GM12872 (cell line): ENCODE data around the gene NPL.

Experiments used
- CTCF ChIP-seq: IDR thresholded peaks from 3 replicates; pipeline ENCODE4 v1.5.1; 2011; ENCODE audit warnings: low read depth, mild to moderate bottlenecking, low read length, moderate library complexity; ENCODE audit not compliant: insufficient read depth

The NPL gene

GRCh38 chr1:182789138-182790076, at the start of gene NPL:
Gene NPL, plus strand, starts transcription at chr1:182789773. Its CDS starts 4,599 bp downstream, at chr1:182794372.
- no peak for TF ChIP-seq CTCF

GRCh38 chr1:182740120-182740519, 49.5 kb upstream of the NPL start:
- TF ChIP-seq CTCF, result no peak

GRCh38 chr1:182742780-182743179, 46.8 kb upstream of the NPL start:
- TF ChIP-seq CTCF, result no peak

- no peak for TF ChIP-seq CTCF
These were observed 37.2 kb upstream of the NPL start for GRCh38 chr1:182752077-182752988.

GRCh38 chr1:182754087-182754486, 35.5 kb upstream of the NPL start:
- TF ChIP-seq CTCF, result no peak

GRCh38 chr1:182754543-182755314, 34.8 kb upstream of the NPL start:
- TF ChIP-seq CTCF, result no peak
